Neural cell (in vitro differentiated cells): ENCODE data around the gene ACBD7.

Experiments used
- CTCF ChIP-seq: fragments of 450-650 bp; IDR thresholded peaks from 2 replicates; pipeline ENCODE4 v1.5.1; 2014; ENCODE audit warnings: antibody characterized with exemption, mild to moderate bottlenecking, moderate library complexity; ENCODE audit not compliant: poor library complexity, severe bottlenecking
- EP300 ChIP-seq: fragments of 450-650 bp; conservative IDR thresholded peaks from 2 replicates; pipeline ENCODE4 v1.6.1; 2014; ENCODE audit warnings: antibody characterized with exemption, mild to moderate bottlenecking, moderate library complexity; ENCODE audit not compliant: poor library complexity, severe bottlenecking
- SMC3 ChIP-seq: fragments of 450-650 bp; conservative IDR thresholded peaks from 2 replicates; pipeline ENCODE4 v1.6.1; 2014; ENCODE audit warnings: antibody characterized with exemption, mild to moderate bottlenecking, moderate library complexity; ENCODE audit not compliant: poor library complexity

- TF ChIP-seq CTCF (no peak), EP300 (no peak), SMC3 (no peak)
Observed at GRCh38 chr10:15038416-15038815, 50.2 kb downstream of the ACBD7 start.
